Neural progenitor cell (in vitro differentiated cells): ENCODE measurements around the gene RCL1. TPM values are rescaled to one million over a fixed set of nuclear protein-coding genes. Genes with fewer than 3 reads are reported as not detected.
A peak's percentile ranks its signal among the peaks of the same experiment; 100 is the strongest.

Experiments used
- DNase-seq: peaks from one replicate; pipeline ENCODE4 v3.0.0-alpha.2; 2016; ENCODE audit warnings: low spot score
- H2AFZ ChIP-seq: fragments of 200-600 bp; sonication (generic); replicated peaks from 2 replicates; pipeline ENCODE4 v1.6.1; 2016; ENCODE audit warnings: antibody characterized with exemption
- H3F3A ChIP-seq: fragments of 200-600 bp; sonication (generic); 2 replicates; pipeline ENCODE4 v1.6.1; 2016; ENCODE audit warnings: antibody characterized with exemption, low read depth
- H3K27ac ChIP-seq: fragments of 200-600 bp; sonication (generic); 2 replicates; pipeline ENCODE4 v1.5.1; 2016; ENCODE audit warnings: mild to moderate bottlenecking
- H3K27me3 ChIP-seq: fragments of 200-600 bp; sonication (generic); 2 replicates; pipeline ENCODE4 v1.6.1; 2016; ENCODE audit warnings: mild to moderate bottlenecking, moderate library complexity
- H3K36me3 ChIP-seq: fragments of 200-600 bp; sonication (generic); 2 replicates; pipeline ENCODE4 v1.5.1; 2016
- H3K4me1 ChIP-seq: fragments of 200-600 bp; sonication (generic); 2 replicates; pipeline ENCODE4 v1.6.1; 2016; ENCODE audit warnings: mixed run types
- H3K4me2 ChIP-seq: fragments of 200-600 bp; sonication (generic); 2 replicates; pipeline ENCODE4 v1.6.1; 2016
- H3K4me3 ChIP-seq: fragments of 200-600 bp; sonication (generic); 2 replicates; pipeline ENCODE4 v1.5.1; 2016
- H3K79me2 ChIP-seq: fragments of 200-600 bp; sonication (generic); 2 replicates; pipeline ENCODE4 v1.6.1; 2016; ENCODE audit warnings: low read depth
- H3K9ac ChIP-seq: fragments of 200-600 bp; sonication (generic); 2 replicates; pipeline ENCODE4 v1.6.1; 2016
- H3K9me3 ChIP-seq: fragments of 200-600 bp; sonication (generic); 2 replicates; pipeline ENCODE4 v1.5.1; 2016; ENCODE audit warnings: low read depth
- H4K20me1 ChIP-seq: fragments of 200-600 bp; sonication (generic); 2 replicates; pipeline ENCODE4 v1.6.1; 2016; ENCODE audit warnings: low read depth
- H3K27ac Mint-ChIP-seq: 3 replicates; pipeline ENCODE4 v1.8.0; 2021; ENCODE audit warnings: mixed read lengths
- H3K27me3 Mint-ChIP-seq: 2 replicates; pipeline ENCODE4 v1.8.0; 2022; ENCODE audit warnings: low read depth, mild to moderate bottlenecking, inconsistent platforms, moderate library complexity, mixed read lengths; ENCODE audit not compliant: insufficient read depth
- H3K36me3 Mint-ChIP-seq: 3 replicates; pipeline ENCODE4 v1.8.0; 2021; ENCODE audit warnings: mixed read lengths
- H3K4me1 Mint-ChIP-seq: 3 replicates; pipeline ENCODE4 v1.8.0; 2021; ENCODE audit warnings: mixed read lengths
- H3K4me3 Mint-ChIP-seq: 3 replicates; pipeline ENCODE4 v1.8.0; 2021; ENCODE audit warnings: mild to moderate bottlenecking, moderate library complexity, mixed read lengths
- H3K9me3 Mint-ChIP-seq: 3 replicates; pipeline ENCODE4 v1.8.0; 2020; ENCODE audit warnings: mixed read lengths
- EZH2 ChIP-seq: fragments of 200-600 bp; sonication (generic); IDR thresholded peaks from 2 replicates; pipeline ENCODE4 v1.6.1; 2017; ENCODE audit warnings: antibody characterized with exemption, mild to moderate bottlenecking, moderate library complexity
- EZH2phosphoT487 ChIP-seq: fragments of 200-600 bp; sonication (generic); IDR thresholded peaks from 2 replicates; pipeline ENCODE4 v1.6.1; 2017; ENCODE audit warnings: antibody characterized with exemption
- microRNA-seq: library from miRNA; unstranded; fragments of <30 nt; microRNA quantifications from one replicate; pipeline ENCODE4, GENCODE V29; 2016
- small RNA-seq: library from RNA; depleted of rRNA; stranded (forward); fragments of <200 nt; gene quantifications from one replicate; pipeline ENCODE3, GENCODE V24; 2015
- total RNA-seq: library from RNA; depleted of rRNA; stranded (reverse); fragments of >200 nt; gene quantifications from 2 replicates; pipeline ENCODE4 v1.2.3, GENCODE V29; 2015; ENCODE audit warnings: low replicate concordance
- TF ChIP-seq, protein P1 (sequence below): fragments of 200-600 bp; sonication (generic); IDR thresholded peaks from 2 replicates; pipeline ENCODE4 v1.5.1; 2017; ENCODE audit warnings: antibody characterized with exemption, mild to moderate bottlenecking

RCL1 gene
- total RNA-seq, 1 donor from 2014 or later = 17.9 TPM

DNA sequence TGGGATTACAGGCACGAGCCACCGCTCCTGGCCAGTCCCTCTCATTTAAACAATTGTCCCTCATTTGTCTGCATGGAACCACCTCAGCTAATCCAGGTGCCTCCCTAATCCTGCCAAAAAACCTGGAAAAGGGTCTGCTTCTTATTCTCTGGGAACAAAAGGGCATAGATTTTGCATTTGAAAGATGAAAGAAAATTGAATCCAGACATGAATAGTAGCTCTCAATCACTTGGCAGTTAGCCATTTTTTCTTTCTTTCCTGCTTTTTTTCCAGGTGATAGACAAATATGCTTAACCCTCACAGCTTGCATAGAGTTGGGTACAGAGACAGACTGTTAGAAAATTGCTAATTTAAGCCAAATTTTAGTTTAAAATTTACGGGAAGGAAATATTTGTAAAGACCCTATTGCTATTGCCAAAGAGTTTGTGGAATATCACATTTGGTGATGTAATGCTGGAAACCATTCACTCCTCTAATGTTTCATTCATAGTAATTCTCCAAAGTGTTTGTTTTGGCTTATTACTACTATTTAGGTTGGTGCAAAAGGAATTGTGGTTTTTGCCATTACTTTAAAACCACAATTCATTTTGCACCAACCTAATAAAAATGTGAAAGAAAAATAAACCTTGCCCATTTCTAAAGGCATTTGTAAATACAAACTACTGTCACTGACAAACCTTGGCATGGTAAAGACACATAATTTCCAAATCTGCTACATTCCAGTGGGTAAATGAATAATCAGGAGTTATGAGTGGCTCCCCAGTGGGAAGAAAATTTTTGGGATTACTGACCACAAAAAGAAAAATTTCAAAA lies 111.8 kb downstream of the RCL1 start:
- no peaks in the 10 kb centered on the region for H3K79me2 ChIP-seq
- Mint-ChIP-seq H3K27ac (no peak overlapping the region), H3K9me3 (peaks cover 3% of the 10 kb centered on the region), H3K36me3 (no peaks in the 10 kb centered on the region), H3K4me1 (peaks cover 7% of the 10 kb centered on the region), H3K27me3 (peaks cover 4% of the 10 kb centered on the region), H3K4me3 (no peak overlapping the region)
- H3K4me3 ChIP-seq = no peak overlapping the region
- H3K36me3 ChIP-seq = no peaks in the 10 kb centered on the region
- DNase-seq = no peak
- peaks cover 6% of the 10 kb centered on the region for H3K4me1 ChIP-seq
- H3K4me2 ChIP-seq = no peak overlapping the region
- no peak overlapping the region for H3K9ac ChIP-seq
- no peaks in the 10 kb centered on the region for H3F3A ChIP-seq
- TF ChIP-seq EZH2phosphoT487 (no peak), EZH2 (no peak)
- TF ChIP-seq, protein P1, sequence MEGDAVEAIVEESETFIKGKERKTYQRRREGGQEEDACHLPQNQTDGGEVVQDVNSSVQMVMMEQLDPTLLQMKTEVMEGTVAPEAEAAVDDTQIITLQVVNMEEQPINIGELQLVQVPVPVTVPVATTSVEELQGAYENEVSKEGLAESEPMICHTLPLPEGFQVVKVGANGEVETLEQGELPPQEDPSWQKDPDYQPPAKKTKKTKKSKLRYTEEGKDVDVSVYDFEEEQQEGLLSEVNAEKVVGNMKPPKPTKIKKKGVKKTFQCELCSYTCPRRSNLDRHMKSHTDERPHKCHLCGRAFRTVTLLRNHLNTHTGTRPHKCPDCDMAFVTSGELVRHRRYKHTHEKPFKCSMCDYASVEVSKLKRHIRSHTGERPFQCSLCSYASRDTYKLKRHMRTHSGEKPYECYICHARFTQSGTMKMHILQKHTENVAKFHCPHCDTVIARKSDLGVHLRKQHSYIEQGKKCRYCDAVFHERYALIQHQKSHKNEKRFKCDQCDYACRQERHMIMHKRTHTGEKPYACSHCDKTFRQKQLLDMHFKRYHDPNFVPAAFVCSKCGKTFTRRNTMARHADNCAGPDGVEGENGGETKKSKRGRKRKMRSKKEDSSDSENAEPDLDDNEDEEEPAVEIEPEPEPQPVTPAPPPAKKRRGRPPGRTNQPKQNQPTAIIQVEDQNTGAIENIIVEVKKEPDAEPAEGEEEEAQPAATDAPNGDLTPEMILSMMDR = no peak
- no peaks in the 10 kb centered on the region for H3K9me3 ChIP-seq
- H3K27ac ChIP-seq = no peak overlapping the region
- H3K27me3 ChIP-seq = no peaks in the 10 kb centered on the region
- H2AFZ ChIP-seq = no peak overlapping the region
- no peaks in the 10 kb centered on the region for H4K20me1 ChIP-seq

DNA sequence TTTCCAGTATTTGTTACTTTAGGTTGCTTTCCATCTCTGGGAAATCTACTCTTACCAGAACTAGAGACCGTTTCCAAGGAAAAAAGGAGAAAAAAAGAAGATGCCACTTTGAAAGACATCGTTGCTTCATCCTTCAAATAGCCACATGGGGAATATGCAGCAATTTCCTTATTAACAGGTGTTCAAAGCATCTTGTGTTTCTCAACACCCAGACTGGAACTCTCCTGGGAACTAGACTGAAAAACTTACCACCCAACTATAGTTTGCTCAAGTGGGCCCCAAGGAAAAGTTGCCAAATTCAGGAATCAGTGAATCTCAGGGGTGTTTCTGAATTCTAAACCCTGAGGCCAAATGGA lies 112.4 kb downstream of the RCL1 start:
- Mint-ChIP-seq H3K36me3 (no peaks in the 10 kb centered on the region), H3K9me3 (peaks cover under 1% of the 10 kb centered on the region), H3K4me3 (no peak overlapping the region), H3K27ac (no peak overlapping the region), H3K4me1 (peaks cover 7% of the 10 kb centered on the region), H3K27me3 (peaks cover 4% of the 10 kb centered on the region)
- Histone ChIP-seq H3K79me2 (no peaks in the 10 kb centered on the region), H3K36me3 (no peaks in the 10 kb centered on the region), H3K4me2 (no peak overlapping the region), H3K9me3 (no peaks in the 10 kb centered on the region), H4K20me1 (no peaks in the 10 kb centered on the region), H2AFZ (no peak overlapping the region), H3K4me1 (peaks cover 6% of the 10 kb centered on the region), H3K27ac (no peak overlapping the region), H3K27me3 (no peaks in the 10 kb centered on the region), H3K4me3 (no peak overlapping the region), H3F3A (no peaks in the 10 kb centered on the region), H3K9ac (no peak overlapping the region)
- no peak for DNase-seq
- no peak for TF ChIP-seq EZH2phosphoT487
- TF ChIP-seq EZH2 = no peak
- TF ChIP-seq, protein P1 = no peak

Small RNAs within 50 kb of the gene (microRNA-seq; reads per million reads assigned to microRNA genes)
- gene MIR101-2 = 14.9 reads per million, percentile 45 among the genes with 10 or more reads in this experiment

Small RNAs within 50 kb of the gene (small RNA-seq; reads per million reads assigned to genes)
- not detected for gene AL158147.1
- not detected for gene MIR101-2

Other genes with a start within 250 kb of the RCL1 start
- gene PLPP6, start 130.7 kb upstream of the RCL1 start, total RNA-seq = 10.5 and 11.1 TPM in 2 replicates
- gene SPATA6L, start 126.5 kb upstream of the RCL1 start, total RNA-seq = 0.99 TPM in 1 of 2 replicates, not detected in the other
- 24.3 and 32.1 TPM in 2 replicates for gene CDC37L1, start 113.4 kb upstream of the RCL1 start, total RNA-seq
- gene AK3, start 51.7 kb upstream of the RCL1 start, total RNA-seq = 33.9 and 54.8 TPM in 2 replicates
- gene JAK2, start 192.3 kb downstream of the RCL1 start, total RNA-seq = 3.2 and 3.9 TPM in 2 replicates